ENCODE data around the gene SAXO1.
"Not testable (repeated sequence)": the region's sequence is repeated elsewhere in the genome, so short reads cannot be mapped to it uniquely, and the experiment has no call there.

The SAXO1 gene

GRCh38 chr9:18955626-18956025 is 77.4 kb downstream of the SAXO1 start:
- no peak for DNase-seq

DNA sequence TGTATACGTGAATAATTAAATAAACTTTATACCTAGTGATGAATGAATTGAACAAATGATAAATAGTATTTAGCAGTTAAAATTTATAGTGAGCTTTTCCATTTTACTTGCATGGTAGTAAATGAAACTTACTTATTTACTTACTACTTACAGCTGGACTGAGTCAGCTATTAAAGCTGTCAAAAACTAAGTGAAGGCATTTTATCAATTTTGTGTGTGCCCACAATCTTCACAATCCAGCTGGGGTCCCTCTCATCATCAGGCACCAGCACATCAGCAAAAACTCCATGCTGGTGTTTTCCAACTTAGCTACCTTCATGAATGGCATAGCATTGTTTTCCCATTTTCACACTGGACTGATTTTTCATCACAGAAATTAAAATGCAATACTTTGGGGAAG is 81.1 kb downstream of the SAXO1 start:
- DNase-seq, result no peak

- no peak for DNase-seq
These were observed 85.1 kb downstream of the SAXO1 start for GRCh38 chr9:18947892-18948339.

DNA sequence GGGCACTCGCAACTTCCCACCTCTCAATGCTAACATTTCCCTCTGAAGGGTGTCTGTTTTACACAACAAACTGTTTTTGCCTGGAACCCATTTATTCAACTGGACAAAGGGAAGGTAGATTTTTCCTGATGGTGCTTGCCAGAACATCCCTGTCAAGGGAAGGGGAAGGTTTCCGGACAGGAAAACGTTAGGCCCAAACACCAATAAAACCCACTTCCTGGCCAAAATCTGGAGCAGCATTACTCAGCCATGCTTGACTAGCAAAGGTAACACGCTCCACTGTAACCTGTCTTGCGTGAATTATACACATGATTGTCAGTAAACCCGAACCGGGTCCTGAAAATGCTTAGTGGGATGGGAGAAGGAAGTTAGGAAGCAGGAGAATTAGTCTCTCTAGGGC is 90.2 kb downstream of the SAXO1 start:
- DNase-seq, result no peak

DNA sequence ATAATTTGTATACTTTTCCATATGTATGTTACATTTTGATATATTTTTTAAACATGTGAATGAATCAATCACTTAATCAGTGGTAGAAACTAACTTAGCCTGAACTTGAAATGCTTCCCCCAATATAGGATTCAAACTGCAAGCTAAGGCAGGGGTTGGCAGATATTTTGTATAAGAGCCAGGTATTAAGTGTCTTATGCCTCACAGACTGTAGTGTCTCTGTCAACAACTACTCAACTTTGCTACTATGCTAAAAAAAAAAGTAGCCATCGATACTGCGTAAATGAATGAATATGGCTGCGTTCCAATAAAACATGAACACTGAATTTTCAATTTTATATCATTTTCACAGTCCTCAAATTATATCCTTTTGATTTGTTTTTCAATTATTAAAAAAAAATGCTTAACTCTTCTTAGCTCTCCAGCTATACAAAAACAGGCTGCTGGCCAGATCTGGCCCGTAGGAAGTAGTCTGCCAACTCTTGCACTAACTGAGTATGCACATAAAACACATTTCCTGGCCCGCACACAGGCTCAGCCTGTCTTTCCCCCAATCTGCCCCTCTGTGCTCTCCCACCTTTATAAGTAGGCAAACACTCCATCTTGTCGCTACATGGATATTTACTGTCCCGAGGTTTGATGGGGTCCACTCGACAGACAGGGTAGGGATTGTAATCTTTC is 91.8 kb downstream of the SAXO1 start:
- DNase-seq, result no peak

GRCh38 chr9:18939943-18940342 is 93.1 kb downstream of the SAXO1 start:
- DNase-seq, result no peak

- DNase-seq, result no peak
These were observed 96.7 kb downstream of the SAXO1 start for GRCh38 chr9:18936094-18936871.

- DNase-seq, result no peak
These were observed 97.5 kb downstream of the SAXO1 start for GRCh38 chr9:18935541-18935940.

DNA sequence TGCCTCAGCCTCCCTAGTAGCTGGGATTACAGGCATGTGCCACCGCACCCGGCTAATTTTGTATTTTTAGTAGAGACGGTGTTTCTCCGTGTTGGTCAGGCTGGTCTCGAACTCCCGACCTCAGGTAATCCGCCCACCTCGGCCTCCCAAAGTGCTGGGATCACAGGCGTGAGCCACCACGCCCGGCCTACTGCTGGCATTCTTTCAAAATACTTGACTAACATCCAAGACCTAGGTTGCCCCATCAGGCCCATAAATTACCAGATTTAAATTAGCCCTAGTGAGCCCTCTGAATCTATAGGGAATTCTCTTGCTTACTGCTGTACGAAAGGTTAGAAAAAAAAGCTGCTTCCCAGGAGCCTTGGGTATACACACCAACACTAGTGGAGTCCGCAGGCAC is 102.4 kb downstream of the SAXO1 start:
- DNase-seq, result not testable (repeated sequence)

- DNase-seq, result no peak
These were observed 104.3 kb downstream of the SAXO1 start for GRCh38 chr9:18928711-18929110.

DNA sequence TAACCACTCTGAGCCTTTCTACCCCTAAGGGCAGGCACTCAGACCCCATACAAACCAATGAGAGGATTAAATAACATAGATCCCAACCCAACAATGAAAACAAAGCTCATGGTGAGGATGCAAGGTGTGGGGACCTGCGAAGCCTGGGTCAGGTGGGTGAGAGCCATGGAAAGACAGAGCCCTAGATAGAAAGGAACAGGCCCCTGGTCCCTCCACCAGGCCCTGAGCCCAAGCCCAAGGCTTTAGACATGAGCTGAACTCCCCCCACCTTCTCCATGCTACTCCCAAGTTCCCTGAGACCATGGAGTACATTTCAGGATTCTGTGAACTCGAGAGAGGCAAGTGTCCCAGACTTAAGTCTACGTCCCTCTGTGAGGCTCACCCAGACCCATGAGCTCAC is 106.5 kb downstream of the SAXO1 start:
- no peak for DNase-seq

DNA sequence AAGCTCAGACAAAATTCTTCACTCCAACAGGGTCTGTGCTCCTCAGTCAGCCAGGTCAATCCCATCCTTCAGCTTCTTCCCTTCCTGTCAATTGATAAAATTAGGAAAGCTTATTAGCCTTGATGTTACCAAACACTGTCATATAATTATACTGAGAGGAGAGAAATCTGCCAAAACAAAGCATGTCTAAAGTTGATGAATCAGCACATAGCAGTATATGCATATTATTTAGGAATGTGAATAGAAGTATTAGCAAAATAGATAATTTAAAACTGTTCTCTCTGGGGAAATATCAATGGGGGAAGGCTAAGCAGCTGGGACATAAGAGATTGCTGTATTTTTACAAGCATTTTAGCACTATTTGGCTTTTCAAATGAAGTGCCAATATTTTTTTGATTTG is 107.1 kb downstream of the SAXO1 start:
- no peak for DNase-seq

DNA sequence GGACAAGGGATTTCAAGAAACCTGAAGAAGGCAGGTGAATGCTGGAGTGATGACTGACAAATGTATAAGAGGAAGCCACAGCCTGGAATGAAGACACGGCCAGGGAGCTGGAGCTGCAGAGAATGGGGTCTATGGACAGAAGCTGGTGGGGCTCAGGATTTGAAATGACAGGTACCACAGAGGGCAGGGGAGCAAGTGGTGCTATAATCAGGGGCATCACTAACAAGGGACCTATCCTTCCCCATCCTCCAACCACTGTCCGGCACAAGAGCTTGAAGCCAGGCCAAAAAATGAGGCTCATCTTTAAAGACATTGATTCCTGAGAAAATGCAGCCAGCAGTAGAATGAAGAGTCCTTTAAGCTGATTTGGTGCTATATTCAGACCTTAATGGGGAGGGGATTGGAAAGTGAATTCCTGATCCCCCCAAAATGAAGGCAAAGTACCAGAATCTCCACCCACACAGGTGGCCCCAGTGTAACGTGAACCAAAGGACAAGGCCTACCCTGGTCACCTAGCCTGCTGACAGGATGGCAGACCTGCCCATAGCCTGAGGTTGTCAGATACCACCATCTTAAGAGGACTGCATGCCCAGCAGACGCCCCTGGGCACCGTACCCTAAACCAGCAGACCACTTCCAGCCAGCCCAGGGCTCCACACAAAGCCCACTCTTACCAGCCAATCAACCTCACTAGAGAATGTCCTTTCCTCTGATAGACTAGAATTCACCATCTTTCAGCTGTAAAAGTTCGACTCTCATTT is 109.2 kb downstream of the SAXO1 start:
- DNase-seq, result no peak

GRCh38 chr9:18923167-18923566 is 109.8 kb downstream of the SAXO1 start:
- DNase-seq, result no peak

DNA sequence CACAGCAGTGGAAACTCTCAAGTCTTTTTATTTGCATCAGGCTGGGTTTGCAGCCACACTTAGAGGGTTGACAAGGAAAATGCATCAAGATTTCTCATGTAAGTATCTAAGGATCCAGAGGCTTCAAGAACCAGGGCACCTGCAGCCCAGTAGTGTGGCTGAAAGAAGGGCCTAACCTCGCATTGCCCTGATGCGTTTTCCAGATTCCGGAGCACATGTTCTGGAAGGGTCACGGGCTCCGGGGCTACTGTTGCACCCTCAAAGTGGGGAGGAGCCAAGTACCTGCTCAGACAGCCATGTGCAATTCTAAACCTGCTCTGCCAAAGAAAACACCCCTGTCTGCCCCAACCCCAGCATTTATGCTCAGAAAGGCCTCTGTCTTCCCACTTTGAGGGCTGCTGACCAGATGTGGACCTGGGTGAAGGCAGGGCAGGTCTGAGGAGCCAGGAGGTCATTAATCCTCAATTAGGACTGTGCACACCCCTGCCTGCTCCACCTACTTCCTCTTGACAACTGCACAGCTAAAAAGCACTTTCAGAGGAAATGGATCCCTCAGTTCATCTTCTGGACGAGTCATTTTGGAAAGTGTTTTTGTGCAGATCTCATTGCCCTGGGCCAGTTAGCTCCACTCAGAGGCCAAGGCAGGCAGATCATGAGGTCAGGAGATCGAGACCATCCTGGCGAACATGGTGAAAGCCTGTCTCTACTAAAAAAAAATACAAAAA is 110.7 kb downstream of the SAXO1 start:
- DNase-seq, result no peak

DNA sequence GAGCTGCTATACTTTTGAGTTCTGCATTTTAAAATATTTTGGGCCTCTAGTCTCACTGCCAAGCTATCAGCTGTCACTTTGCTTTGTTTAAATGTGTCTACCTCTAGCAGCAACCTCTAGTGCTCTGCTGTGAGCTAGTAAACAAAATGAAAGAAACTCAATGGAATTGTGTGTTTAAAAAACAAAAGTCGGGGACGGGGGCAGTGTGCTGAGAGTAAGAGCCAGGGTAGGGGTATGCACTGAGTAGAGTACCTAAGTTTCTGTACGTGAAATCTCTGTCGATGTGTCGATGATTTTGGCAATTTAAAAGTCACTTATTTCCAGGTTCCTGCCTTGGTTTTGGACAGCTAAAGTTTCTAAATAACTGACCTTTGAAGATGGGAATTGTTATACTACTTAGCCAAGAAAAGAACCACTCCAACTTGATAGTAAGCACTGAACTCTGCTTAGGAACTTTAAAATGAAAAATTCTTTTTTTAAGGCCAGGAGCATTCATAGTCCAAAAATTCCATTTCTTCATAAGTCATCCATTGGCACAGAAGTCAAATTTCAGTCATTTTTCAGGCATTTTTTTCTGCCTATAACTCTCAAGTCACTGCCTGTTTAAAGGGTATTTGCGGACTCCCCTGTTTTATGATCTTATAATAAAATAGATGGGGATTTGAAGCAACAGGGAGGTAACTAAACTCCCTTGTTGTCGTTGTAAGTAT is 111.5 kb downstream of the SAXO1 start:
- DNase-seq, result no peak

DNA sequence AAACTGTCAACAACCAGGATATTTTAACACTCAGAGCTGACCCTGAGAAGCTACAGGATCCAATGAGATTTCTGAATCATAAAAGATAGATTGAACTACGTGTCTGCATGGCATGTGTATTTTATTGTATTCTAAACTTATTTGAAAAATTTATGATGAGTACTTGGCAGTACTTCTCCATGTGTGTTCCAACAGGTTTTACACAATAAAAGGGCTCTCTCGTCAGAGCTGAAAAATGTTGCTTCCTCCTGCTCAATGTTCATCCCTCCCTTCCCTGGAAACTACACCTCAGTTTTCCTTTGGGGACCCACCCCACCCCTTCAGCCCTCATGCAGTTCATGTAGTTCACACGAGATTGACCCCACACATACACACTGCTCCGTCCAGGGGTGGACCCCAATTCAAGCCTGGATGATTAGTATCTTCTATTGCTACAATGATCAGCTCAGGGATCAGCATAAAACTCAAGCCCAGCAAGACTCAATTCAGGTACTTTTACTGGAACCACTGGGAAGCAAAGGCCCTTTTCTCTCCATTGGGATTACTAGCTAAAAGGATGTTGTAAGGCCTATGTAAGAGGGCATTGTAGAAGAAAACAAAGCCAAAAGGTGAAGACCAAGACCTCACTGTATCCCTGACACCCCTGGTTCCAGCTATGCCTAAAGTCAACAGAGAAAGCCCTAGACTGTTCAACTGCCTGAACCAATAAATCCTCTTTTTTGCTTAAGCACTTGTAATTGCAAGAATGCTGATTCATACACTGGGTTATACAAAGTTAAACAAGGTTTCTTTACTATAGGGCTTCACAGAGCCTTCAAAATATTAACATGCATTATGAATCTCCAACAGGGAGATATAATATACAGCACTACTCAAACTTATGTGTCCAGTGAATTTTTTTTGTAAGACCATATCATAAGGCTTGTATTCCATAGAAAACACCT is 112.6 kb downstream of the SAXO1 start:
- DNase-seq, result no peak

- no peak for DNase-seq
These were observed 121.2 kb downstream of the SAXO1 start for GRCh38 chr9:18911714-18912342.

GRCh38 chr9:18910916-18911315 is 122.1 kb downstream of the SAXO1 start:
- no peak for DNase-seq

DNA sequence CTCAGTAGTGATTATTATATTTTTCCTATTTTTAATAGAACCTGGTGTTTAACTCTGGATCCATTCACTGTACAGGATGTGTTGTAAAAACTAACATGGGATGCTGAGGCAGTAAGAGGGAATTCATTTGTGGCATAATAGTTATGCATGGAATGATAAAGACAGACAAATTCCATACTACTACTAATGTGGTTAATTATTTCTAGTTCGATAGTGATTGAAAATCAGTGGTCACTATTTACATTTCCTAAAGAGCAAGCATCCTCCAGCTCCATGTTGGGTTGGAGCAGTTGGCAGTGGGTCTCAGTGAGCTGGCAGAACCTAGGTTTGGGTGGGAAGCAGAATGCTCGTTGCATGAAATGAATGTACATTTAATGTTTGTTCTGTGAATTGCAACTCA is 122.6 kb downstream of the SAXO1 start:
- DNase-seq, result no peak

Measured in NCI-H524 (cell line).